ENCODE measurements around the gene GALNT6. TPM values are rescaled to one million over a fixed set of nuclear protein-coding genes. Genes with fewer than 3 reads are reported as not detected.

Gene GALNT6
- total and polyA plus RNA-seq, 9 of the 15 experiments (the other 6 are each of a cell fraction or from before 2014, with no cell fraction given): 1.5 to 8.6 (median 5.1) TPM

DNA sequence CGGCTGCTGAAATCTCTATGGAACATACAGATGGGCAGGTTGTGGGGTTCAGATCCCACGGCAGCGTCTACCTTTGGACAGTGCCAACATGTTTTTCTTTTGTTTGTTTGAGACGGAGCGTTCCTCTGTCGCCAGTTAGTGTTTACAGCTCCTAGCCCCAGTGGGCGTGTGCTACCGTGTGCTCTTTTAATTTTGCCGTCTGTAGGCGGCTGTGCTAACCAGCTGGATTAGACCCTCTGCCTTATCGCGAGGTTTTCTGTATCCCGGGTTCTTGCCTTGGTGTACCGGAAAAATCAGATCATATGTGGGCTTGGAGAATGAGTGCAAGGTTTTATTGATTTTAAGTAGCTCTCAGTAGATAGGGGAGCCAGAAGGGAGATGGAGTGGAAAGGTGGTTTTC lies 9.8 kb upstream of the GALNT6 start:
- intact Hi-C loops (cut with micrococcal nuclease) (no loop called here), in situ Hi-C loops (cut with MboI) (loop anchor here (25.0 kb wide), 1 partner anchor 611 kb away; the partner anchor contains the start of gene TAMALIN)
- no peak for TF ChIP-seq KLF13 (tag; IDR thresholded peaks at IDR 0.05; ENCODE audit: borderline replicate concordance, low read depth)
- TF ChIP-seq CHD2 (IDR thresholded peaks at IDR 0.05; ENCODE audit: low read depth, low read length): peak; percentile 62; the same call in 1 of the 2 replicates
- no peak for TF ChIP-seq AFF1 (IDR thresholded peaks at IDR 0.05; ENCODE audit: low read depth in 1 of 2, partially characterized antibody in 2 of 2)
- no peak for TF ChIP-seq MYBL2 (IDR thresholded peaks at IDR 0.05; ENCODE audit: low read depth)
- TF ChIP-seq MYBL2 (CRISPR knock-in tag; IDR thresholded peaks at IDR 0.05; ENCODE audit: borderline replicate concordance): no peak
- no peak for TF ChIP-seq RB1 (IDR thresholded peaks at IDR 0.05; ENCODE audit: low read depth)
- no peak for TF ChIP-seq HNRNPLL (IDR thresholded peaks at IDR 0.05; ENCODE audit: low read depth, low read length, poor library complexity, severe bottlenecking)
- Histone ChIP-seq H3K36me3 (ENCODE audit: control insufficient read depth, insufficient read depth, low read length) (no peaks in the 10 kb centered on the region), H3K4me3 (no peak overlapping the region), H4K20me1 (replicated peaks; ENCODE audit: control insufficient read depth, insufficient read depth, low read length) (no peaks in the 10 kb centered on the region), H3K4me2 (ENCODE audit: insufficient read depth, low read length) (no peak overlapping the region; the same call in 1 of the 2 replicates), H3K27ac (ENCODE audit: extremely low read depth, low read depth, low read length) (no peak overlapping the region), H3K79me2 (ENCODE audit: control insufficient read depth, insufficient read depth, low read length) (no peaks in the 10 kb centered on the region), H3K9me3 (replicated peaks; ENCODE audit: control insufficient read depth, insufficient read depth, low read depth, low read length) (no peaks in the 10 kb centered on the region), H2AFZ (ENCODE audit: low read depth, low read length) (peak overlapping the region; percentile 28; the same call in 1 of the 2 replicates), H3K27me3 (ENCODE audit: control insufficient read depth in 2 of 2, insufficient read depth in 2 of 2, low read length in 2 of 2) (peaks cover 0 to 7% of the 10 kb centered on the region in 2 experiments; a peak in 1 of 5 replicates), H3K4me1 (replicated peaks in 1 of 2; ENCODE audit: control insufficient read depth in 2 of 2, insufficient read depth in 2 of 2, low read length in 2 of 2) (peaks cover 5 to 7% of the 10 kb centered on the region in 2 experiments; a peak in 3 of 5 replicates), H3K9ac (ENCODE audit: insufficient read depth in 1 of 2, low read depth in 2 of 2, low read length in 2 of 2) (no peak overlapping the region), H3K9me1 (ENCODE audit: control insufficient read depth, insufficient read depth, low read length) (no peaks in the 10 kb centered on the region)
- FAIRE-seq (no peak), ATAC-seq (no peak), DNase-seq (ENCODE audit: extremely low read depth in 1 of 4, low spot score in 3 of 4) (no peak)
- 28% methylated on average over 14 of the region's 14 CpGs for WGBS (ENCODE audit: insufficient coverage, low coverage, missing lambda C conversion rate)
- CTCF ChIA-PET (ENCODE audit: low intra/inter-chr PET ratio): no interaction called here
- POLR2A ChIA-PET: interaction anchor here (0.6 kb wide), 1 partner anchor 12 kb away, joined by 3 read pairs; no protein-coding TSS in a partner anchor
- BruUV-seq (replicated peaks): no TSS peak
